ENCODE data around the gene PTMA. TPM values are rescaled to one million over a fixed set of nuclear protein-coding genes. Genes with fewer than 3 reads are reported as not detected.

The PTMA gene
- total and polyA plus RNA-seq, 9 of the 15 experiments (the other 6 are each of a cell fraction or from before 2014, with no cell fraction given) = 429 to 2,322 (median 1,578) TPM

DNA sequence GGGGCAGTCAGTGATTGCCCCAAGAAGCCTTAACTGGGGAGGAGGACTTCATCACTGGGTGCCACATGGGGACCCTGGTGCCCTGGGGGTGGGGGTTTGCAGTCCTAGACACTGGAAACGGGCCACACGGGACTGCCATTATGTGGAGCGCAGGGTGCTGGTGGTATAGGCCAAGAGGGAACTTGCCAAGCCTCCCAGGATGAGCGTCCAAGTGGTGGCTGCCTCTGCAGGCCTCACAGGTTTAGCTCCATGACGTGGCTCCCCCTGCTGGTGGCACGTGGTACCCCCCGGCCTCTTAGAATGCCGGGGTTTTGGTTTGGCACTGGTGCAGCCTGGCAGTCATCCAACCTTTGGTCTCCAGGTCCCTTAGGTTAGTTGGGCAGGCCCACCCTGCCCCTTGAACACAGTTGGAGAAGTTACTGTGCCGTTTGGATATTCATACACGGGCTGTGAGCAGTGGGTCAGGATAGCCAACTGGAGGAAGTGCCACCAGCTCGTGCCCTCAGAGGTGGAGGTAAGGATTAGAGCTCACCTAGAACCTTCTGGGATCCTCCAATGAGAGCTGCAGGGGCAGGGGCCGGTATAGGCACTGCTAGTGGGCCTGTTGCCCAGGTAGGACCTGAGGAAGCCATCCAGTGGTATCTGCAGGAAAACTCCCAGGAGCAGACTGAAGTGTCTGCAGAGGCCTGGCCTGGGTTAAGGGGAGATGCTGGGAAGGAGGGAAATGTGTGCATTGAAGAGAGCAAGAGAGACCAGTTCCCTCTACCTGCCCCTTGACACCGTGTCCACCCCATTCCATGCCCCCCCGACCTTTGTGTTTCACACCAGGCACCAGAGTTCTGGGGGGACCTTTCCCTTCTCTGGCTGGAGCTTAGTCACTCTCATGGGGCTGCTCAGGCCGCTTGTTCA, 5.7 kb downstream of the PTMA start (continued):
- peak; percentile 40; the same call in 1 of the 2 replicates for TF ChIP-seq TEAD4 (IDR thresholded peaks at IDR 0.05; ENCODE audit: low read length)
- TF ChIP-seq TEAD4 (CRISPR knock-in tag; IDR thresholded peaks at IDR 0.05; ENCODE audit: borderline replicate concordance) = no peak
- 0 out of 2 replicates have a peak, but pooled peaks have one; percentile 29 for TF ChIP-seq ZNF57 (CRISPR knock-in tag; IDR thresholded peaks at IDR 0.05)
- peak; percentile 92 for TF ChIP-seq NFIC (IDR thresholded peaks at IDR 0.05)
- TF ChIP-seq POLR2G (IDR thresholded peaks at IDR 0.05; ENCODE audit: low read depth, low read length) = peak; percentile 69
- peak; percentile 80 for TF ChIP-seq POLR2A (conservative IDR thresholded peaks at IDR 0.05)
- TF ChIP-seq, protein P1, sequence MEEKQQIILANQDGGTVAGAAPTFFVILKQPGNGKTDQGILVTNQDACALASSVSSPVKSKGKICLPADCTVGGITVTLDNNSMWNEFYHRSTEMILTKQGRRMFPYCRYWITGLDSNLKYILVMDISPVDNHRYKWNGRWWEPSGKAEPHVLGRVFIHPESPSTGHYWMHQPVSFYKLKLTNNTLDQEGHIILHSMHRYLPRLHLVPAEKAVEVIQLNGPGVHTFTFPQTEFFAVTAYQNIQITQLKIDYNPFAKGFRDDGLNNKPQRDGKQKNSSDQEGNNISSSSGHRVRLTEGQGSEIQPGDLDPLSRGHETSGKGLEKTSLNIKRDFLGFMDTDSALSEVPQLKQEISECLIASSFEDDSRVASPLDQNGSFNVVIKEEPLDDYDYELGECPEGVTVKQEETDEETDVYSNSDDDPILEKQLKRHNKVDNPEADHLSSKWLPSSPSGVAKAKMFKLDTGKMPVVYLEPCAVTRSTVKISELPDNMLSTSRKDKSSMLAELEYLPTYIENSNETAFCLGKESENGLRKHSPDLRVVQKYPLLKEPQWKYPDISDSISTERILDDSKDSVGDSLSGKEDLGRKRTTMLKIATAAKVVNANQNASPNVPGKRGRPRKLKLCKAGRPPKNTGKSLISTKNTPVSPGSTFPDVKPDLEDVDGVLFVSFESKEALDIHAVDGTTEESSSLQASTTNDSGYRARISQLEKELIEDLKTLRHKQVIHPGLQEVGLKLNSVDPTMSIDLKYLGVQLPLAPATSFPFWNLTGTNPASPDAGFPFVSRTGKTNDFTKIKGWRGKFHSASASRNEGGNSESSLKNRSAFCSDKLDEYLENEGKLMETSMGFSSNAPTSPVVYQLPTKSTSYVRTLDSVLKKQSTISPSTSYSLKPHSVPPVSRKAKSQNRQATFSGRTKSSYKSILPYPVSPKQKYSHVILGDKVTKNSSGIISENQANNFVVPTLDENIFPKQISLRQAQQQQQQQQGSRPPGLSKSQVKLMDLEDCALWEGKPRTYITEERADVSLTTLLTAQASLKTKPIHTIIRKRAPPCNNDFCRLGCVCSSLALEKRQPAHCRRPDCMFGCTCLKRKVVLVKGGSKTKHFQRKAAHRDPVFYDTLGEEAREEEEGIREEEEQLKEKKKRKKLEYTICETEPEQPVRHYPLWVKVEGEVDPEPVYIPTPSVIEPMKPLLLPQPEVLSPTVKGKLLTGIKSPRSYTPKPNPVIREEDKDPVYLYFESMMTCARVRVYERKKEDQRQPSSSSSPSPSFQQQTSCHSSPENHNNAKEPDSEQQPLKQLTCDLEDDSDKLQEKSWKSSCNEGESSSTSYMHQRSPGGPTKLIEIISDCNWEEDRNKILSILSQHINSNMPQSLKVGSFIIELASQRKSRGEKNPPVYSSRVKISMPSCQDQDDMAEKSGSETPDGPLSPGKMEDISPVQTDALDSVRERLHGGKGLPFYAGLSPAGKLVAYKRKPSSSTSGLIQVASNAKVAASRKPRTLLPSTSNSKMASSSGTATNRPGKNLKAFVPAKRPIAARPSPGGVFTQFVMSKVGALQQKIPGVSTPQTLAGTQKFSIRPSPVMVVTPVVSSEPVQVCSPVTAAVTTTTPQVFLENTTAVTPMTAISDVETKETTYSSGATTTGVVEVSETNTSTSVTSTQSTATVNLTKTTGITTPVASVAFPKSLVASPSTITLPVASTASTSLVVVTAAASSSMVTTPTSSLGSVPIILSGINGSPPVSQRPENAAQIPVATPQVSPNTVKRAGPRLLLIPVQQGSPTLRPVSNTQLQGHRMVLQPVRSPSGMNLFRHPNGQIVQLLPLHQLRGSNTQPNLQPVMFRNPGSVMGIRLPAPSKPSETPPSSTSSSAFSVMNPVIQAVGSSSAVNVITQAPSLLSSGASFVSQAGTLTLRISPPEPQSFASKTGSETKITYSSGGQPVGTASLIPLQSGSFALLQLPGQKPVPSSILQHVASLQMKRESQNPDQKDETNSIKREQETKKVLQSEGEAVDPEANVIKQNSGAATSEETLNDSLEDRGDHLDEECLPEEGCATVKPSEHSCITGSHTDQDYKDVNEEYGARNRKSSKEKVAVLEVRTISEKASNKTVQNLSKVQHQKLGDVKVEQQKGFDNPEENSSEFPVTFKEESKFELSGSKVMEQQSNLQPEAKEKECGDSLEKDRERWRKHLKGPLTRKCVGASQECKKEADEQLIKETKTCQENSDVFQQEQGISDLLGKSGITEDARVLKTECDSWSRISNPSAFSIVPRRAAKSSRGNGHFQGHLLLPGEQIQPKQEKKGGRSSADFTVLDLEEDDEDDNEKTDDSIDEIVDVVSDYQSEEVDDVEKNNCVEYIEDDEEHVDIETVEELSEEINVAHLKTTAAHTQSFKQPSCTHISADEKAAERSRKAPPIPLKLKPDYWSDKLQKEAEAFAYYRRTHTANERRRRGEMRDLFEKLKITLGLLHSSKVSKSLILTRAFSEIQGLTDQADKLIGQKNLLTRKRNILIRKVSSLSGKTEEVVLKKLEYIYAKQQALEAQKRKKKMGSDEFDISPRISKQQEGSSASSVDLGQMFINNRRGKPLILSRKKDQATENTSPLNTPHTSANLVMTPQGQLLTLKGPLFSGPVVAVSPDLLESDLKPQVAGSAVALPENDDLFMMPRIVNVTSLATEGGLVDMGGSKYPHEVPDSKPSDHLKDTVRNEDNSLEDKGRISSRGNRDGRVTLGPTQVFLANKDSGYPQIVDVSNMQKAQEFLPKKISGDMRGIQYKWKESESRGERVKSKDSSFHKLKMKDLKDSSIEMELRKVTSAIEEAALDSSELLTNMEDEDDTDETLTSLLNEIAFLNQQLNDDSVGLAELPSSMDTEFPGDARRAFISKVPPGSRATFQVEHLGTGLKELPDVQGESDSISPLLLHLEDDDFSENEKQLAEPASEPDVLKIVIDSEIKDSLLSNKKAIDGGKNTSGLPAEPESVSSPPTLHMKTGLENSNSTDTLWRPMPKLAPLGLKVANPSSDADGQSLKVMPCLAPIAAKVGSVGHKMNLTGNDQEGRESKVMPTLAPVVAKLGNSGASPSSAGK (IDR thresholded peaks at IDR 0.05) = no peak
- no peak for TF ChIP-seq FOXJ3 (CRISPR knock-in tag; IDR thresholded peaks at IDR 0.05)
- TF ChIP-seq, protein P2, sequence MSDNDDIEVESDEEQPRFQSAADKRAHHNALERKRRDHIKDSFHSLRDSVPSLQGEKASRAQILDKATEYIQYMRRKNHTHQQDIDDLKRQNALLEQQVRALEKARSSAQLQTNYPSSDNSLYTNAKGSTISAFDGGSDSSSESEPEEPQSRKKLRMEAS (CRISPR knock-in tag; IDR thresholded peaks at IDR 0.05) = peak; percentile 82
- TF ChIP-seq, protein P3, sequence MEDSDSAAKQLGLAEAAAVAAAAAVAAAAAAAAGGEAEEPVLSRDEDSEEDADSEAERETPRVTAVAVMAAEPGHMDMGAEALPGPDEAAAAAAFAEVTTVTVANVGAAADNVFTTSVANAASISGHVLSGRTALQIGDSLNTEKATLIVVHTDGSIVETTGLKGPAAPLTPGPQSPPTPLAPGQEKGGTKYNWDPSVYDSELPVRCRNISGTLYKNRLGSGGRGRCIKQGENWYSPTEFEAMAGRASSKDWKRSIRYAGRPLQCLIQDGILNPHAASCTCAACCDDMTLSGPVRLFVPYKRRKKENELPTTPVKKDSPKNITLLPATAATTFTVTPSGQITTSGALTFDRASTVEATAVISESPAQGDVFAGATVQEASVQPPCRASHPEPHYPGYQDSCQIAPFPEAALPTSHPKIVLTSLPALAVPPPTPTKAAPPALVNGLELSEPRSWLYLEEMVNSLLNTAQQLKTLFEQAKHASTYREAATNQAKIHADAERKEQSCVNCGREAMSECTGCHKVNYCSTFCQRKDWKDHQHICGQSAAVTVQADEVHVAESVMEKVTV (CRISPR knock-in tag; IDR thresholded peaks at IDR 0.05) = peak; percentile 45; the same call in 1 of the 2 replicates
- TF ChIP-seq STAT5A (IDR thresholded peaks at IDR 0.05; ENCODE audit: borderline replicate concordance, low read length) = peak; percentile 39; the same call in 1 of the 2 replicates
- TF ChIP-seq ZBTB7A (IDR thresholded peaks at IDR 0.05; ENCODE audit: borderline replicate concordance, control insufficient read depth, low read depth, low read length) = no peak

All from K562 (cell line).